AG20443 (cell line): ENCODE results near the gene C10orf53.
"Not testable (repeated sequence)": the region's sequence is repeated elsewhere in the genome, so short reads cannot be mapped to it uniquely, and the experiment has no call there.

Experiments used
- DNase-seq: peaks from one replicate; pipeline ENCODE4 v3.0.0; 2012; ENCODE audit warnings: low spot score, mixed read lengths

C10orf53 gene

DNA sequence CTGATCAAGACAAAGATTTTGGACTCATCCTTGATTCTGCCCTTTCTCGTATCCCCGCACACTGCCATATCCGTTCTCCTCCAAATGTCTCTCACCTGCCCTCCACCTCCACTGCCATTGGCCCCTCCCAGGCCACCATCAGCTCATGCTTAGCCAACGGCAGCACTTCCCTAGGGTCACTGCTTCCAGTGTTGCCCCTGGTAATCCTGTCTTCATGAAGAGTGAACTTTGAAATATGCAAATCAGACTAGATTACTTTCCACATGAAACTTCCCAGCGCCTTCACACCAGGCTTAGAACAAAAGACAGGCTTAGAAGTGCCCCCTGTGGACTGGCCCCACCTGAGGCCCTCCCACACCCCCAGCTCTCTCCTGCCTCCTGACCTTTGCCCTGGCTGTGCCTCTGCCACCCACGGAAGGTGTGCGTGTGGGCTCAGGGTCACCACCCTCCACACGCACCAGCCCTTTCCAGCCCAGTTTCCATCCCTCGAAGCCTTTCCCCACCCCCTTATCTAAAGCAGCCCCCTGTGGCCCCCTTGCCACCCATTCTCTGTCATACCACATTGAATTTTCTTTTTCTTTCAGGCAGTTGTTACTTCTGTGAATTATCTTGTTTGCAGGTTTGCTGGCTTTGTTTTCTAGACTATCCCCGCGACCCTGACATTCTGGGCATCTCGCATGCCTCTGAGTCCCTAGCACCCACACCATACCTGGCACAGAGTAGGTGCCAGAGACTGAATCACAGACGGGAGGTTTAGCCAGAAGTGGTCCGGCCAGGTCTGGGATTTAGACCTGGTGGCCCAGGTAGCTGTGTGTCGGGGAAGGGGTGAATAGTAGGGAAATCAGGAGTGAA is 26.8 kb upstream of the C10orf53 start:
- DNase-seq: peak; percentile 9

DNA sequence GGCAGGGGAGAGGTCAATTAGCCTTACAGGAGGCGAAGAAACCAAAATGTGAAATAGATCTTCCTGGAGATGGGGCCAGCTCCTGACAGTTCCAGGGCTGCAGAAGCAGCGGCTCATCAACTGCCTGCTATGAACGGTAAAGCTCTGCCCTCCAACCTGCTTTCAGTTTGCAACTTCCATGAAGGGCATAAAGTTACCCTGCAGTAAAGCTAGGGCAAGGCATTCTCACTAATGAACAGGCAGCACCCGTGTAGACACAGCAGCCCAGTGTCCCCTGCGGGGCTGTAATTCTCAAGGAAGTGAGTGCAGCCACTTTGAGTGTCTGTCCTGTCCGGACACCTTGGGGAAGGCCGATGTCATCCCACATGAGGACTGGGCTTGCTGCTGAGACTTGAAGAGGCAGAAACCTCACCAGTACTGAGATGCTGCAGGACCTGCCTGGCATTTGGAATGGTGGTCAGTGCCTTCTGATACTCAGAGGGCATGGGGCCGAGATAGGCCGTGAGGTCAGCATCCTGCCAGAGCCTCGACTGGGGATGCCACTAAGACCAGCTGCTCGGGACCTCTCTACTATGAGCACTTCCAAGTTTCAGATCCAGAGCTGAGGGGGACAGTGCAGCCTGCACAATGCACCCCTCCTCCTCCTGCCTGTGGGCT is 26.1 kb upstream of the C10orf53 start:
- DNase-seq: peak; percentile 9

DNA sequence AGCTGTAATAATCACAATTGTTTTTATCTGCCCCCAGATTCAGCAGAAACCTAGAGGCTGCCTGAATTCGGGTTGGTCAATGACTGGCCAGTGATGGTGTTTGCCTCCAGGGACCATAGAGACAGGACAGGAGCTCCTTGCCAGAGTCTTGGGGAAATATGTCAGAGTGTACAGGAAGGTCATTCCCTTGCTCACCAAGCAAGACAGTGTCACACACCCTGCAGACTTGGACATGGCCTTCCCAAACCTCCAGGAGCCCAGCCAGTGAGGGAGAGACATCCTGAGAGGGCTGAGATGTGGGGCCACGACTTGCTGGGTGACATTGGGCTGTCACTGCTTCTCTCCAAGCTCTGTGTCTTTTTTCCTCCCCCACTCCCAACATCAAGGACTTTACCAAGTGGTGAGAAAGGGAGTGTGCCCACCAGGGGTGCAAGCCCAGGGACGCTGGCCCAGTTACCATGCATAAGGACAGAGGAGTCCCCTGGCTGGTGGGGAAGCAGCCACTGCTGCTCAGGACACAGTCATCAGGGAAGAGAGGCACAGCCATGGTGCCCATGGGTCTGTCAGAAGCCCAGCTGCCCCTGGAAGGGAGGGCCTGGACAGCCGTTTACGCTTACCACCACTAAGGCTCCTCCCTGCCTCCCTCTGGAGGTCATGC is 25.3 kb upstream of the C10orf53 start:
- DNase-seq: peak; percentile 9

DNA sequence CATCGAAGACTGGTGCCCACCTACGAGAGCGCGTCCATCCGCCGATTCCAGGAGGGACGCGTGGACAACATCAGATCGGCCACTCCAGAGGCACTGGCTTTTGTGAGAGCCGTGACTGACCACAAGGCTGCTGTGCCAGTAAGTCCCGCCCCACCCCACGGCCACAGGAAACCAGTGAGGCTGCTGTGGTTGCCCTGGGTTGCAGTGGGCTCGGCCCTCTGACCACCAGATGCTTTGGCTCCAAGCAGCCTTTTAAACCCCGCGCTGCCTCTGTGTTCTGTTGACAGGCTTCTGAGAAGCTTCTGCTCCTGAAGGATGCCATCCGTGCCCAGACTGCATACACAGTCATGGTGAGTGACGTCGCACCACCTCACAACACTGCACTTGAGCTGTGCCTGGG is 24.4 kb upstream of the C10orf53 start:
- no peak for DNase-seq

DNA sequence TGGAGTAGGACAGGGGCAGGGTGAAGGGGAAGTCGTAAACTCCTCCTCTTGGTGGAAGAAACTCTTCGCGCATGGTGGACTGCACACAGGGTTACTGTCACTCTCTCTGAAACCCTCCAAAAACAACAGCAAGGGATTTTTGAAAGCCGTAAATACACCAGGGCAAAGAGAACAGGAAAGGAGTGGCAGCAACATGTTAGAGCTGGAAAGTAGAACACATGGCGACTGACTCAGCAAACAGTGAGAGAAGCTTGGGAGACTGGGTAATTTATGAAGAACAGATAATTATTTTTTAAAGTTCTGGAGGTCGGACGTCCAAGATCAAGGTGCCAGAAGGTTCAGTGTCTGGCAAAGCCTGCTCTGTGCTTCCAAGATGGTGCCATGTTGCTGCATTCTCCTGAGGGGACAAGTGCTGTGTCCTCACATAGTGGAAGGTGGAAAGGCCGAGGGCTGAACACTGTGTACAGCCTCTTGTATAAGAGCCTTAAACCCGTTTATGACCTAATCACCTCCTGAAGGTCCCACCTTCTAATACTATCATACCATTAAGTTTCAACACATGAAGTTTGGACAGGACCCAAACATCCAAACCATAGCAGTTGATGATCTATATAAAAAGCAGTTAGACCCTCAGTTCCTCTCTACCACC is 22.5 kb upstream of the C10orf53 start:
- DNase-seq: peak; percentile 4

DNA sequence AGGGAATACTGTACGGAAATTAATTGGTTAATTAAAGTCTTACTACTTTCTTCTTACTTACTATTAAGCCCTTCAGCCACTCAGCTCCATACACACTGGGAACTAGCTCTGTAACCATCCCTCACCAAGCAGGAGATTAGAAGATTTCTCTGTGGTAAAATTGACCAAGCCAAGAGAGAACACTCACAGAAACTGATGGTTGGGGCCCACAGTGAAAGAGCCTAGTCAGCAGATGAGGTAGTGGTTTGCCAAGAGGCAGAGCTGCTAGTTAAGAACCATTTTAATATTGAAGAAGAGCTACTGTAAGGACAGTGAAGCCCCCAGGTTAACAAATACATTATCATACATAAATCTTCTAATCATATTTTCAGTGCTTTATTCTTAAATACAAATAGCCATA is 21.8 kb upstream of the C10orf53 start:
- no peak for DNase-seq

DNA sequence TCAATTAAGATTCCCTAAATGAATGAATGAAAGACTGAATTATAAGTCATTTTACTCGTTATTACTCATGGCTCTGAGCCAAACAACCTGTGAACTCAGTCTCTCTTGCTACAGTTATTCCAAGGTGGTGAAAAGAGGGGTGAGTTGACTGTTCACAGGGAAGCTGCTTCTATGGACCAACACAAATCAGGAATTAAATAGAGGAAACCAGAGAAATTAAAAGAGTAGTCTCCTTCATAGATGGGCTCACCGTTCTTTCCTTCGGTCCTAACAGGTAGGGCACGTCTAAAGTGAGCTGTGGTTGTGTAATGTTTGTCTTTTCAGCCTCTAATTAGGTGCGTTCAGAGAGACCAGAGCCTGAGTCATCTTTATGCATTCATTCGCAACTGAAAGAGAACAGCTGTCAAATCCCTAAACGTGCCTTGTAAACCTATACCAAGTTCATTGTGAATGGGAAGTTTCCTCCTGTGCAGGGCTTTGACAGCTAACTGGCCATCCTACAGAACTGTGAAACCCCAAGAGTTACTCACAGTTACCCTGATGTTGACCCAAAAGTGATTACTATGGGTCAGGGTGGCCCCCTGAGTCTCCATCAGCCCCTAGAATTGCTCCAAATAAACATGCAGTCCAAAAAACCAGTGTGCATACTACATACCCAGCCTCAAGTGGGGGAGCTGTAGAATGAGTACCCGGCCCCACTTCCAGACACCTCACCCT is 18.2 kb upstream of the C10orf53 start:
- DNase-seq: peak; percentile 5

DNA sequence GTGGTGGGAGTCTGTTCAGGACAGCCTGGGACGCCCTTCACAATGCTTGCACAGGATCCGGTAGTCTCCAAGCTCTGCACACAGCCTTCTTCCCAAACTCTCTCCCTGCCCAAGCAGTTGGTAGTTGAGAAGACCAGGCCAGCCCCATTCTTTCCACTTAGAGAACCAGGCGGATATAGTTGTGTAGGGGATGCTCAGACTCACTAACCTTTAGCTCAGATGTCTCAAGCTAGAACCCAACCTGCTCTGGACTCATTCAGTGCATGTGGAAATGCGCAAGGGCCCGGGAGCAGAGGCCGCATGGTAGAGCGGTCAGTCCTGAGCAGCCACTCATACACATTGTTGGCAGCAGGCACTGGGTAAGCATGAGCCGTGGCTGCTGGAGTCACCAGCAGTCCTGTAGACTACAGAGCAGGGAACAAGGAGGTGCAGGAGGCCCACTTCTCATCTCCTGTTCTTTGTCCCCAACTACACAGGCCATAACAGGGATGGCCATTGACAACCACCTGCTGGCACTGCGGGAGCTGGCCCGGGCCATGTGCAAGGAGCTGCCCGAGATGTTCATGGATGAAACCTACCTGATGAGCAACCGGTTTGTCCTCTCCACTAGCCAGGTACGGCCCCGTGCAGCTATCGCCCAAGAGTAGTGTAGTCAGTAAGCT is 17.2 kb upstream of the C10orf53 start:
- DNase-seq: no peak

DNA sequence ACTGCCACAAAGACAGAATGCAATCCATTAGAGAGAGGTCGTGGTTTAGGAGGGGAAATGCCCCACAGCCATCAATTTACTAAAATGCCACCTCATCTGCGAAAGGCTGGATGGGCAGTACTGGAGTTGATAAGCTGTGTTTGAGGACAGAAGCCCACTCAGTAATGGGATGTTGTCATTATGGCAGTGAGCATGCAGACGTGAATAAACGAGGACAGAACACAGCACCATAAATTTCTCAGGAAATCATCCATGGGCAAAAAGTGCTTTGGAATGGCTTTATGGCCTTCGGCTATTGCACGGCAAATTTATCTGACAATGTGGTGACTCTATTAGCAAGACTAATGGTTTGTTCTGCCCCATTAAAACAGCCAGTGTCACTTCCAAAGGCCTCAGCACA is 15.9 kb upstream of the C10orf53 start:
- DNase-seq: no peak

DNA sequence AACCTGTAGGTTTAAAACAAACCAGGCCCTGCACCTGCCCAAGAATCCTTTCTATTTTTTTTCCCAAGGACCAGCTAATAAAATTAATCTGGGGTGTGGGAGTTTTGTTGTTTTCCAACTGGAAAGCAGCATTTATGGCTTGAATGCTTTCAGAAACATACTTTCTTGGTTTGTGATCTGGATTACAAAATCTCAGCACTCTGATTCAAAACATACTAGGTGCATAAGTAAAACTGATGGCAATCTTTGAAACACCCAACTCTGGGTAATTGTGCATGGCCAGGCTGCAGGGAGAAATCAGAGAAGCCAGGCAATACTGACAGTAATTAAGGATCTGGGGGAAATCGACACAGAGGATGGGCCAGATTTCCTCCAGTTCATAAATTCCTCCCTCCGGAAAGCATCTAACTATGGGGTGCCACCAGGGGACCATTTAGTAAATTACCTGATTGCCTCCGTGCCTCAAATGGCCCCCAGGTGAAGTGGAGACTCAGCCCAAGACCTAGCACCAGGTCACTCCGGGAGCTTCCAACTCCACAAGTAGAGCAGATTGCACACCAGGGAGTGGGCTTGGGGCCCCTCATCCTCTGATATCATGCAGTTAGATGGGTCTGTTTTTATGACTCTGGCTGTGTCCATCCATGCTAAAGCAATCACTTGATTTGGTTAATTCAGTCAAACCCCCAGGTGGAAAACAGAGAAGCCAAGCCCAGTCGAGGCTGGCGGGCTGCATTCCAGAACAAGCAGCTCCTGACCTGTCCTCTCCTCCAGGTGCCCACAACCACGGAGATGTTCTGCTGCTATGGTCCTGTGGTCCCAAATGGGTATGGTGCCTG is 15.2 kb upstream of the C10orf53 start:
- no peak for DNase-seq

DNA sequence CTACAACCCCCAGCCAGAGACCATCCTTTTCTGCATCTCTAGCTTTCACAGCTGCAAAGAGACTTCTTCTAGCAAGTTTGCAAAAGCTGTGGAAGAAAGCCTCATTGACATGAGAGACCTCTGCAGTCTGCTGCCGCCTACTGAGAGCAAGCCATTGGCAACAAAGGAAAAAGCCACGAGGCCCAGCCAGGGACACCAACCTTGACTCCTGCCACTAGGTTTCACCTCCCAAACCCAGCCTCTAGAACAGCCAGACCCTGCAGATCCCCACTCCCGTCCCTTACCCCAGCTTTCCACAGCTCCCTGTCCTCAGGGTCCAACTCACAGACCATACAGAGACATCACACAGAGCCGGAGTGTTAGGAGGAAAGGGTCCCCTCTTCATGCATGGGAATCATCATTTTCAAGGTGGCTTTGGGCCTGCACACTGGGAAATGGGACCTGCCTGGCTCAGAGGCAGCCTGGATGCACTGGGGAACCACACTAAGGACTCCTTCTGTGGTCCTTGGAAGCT is 14.6 kb upstream of the C10orf53 start:
- no peak for DNase-seq

DNA sequence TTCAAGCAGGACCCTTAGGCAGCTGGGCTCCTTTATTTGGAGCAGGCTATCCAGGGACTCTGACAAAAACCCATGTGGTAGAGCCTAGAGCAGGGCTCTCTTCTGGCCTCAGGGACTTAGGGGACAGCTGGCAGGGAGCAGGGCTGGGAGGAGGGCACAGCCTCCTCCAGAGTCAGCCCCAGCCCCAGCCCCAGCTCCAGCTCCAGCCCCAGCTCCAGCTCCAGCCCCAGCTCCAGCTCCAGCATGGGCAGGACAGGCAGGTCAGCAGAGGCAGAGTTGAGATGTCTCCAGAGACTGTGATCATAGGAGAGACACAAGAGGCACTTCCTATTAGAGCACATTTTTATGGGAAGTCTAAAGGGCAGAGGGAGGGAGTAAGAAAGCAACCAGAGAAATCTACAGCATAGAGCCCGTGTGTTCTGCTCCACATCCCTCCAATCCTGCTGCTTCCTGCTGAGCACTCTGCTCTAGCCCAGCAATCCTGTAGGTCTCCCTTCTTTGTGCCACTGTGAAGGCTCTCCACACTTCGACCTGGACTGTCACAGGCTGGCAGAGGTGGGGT is 13.3 kb upstream of the C10orf53 start:
- DNase-seq: no peak

DNA sequence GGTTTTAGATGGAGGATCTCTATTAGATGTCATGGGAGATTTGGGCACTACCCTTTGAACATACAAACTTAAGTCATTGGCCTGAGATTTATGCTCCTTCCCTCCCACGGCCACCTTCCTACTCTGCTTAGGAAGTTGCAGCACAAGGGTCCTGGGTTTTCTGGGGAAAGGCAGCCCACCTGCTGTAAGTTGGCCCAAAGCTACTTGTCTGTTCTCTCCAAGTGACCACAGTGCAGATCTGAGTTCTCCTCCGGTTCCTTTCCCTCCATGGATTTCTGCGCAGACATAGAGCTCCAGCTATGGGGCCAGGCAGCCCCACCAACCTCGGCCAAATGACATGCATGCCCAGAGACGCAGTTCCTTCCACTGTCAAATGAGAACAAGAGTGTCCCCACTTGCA is 12.8 kb upstream of the C10orf53 start:
- no peak for DNase-seq

DNA sequence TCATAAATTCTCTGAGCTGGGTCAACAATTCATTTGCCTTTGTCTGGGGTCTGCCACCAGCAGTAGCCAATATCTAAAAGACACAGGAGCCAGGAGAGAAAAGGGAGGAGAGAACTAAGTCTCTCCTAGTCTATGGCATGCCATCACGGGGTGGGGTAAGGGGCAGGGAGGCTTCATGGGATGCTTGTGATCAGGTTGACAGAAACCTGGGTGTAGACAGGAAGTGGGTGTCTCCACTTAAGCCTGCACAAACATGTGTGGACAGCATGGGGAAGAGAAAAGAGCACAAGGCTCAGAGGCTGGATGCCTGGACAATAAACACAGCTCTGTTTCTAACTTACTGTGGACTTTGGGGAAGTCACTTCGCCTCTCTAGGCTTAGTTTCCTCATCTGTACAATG is 11.5 kb upstream of the C10orf53 start:
- DNase-seq: no peak

DNA sequence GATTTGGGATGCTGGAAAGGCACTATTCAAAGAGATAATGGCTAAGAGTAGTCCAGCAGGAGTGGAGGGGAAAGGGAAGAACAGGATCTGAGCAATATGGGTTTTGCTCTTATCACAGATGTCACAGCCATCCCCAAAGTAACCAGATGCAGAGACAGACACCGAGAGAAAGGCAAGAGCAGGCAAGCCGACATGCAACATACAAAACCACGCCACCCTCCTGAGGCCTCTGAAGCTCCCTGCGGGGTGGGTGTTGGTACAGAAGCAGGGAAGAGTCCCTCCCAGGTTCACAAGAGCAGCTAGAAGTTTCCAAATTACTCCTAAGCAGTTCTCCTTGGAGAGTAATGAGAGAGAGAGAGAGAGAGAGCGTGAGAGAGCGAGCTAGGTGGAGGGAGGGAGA is 10.8 kb upstream of the C10orf53 start:
- DNase-seq: no peak

DNA sequence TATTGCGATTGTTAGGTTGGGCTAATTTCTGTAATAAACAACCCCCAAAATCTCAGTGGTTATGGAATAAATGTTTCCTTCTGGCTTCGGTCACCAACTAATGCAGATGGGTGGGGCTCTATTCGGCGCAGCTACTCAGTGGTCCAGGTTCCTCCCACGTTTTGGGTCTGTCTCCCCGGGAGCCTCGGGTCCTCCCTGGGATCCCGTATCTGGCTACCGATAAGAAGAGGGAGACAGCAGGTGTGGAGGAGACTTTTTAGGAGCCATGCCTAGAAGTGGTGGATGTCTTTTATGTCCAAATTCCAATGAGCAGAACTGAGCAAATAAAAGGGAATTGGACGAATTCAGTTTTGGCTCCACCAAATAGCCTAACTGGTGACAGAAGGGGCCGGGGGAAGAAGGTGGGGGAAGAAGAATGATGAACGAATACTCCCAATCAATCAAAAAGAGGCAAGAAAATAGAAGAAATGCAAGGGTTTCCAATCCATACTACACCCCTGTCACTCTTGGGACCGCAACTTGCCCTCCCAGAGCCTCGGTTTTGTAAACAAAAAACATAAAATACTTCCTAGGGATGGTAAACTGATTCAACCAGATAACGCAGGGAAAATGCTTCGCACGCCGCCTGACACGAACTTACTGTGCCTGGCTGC is 498 bp upstream of the C10orf53 start:
- DNase-seq: no peak

DNA sequence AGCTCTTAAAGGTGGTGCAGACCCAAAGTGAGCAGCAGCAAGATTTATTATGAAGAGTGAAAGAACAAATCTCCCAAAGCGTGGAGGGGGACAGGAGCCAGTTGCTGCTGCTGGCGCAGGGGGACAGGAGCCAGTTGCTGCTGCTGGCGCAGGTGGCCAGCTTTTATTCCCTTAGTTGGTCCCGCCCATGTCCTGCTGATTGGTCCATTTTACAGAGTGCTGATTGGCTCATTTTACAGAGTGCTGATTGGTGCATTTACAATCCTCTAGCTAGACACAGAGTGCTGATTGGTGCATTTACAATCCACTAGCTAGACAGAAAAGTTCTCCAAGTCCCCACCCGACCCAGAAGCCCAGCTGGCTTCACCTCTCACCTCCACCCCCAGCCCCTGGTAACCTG is 3.0 kb downstream of the C10orf53 start:
- DNase-seq: not testable (repeated sequence)

DNA sequence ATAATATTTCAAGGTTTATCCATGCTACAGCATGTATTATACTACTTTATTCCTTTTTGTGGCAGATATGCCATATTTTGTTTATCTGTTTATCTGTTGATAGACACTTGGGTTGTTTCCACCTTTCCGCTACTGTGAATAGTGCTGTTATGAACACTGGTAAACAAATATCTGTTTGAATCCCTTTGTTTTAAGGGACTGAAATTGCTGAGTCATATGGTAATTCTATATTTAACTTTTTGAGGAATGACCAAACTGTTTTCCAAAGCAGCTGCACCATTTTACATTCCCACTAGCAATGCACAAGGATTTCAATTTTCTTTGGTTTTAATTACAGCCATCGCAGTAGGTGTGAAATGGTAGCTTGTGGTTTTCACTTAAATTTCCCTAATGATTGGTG is 3.4 kb downstream of the C10orf53 start:
- DNase-seq: no peak

DNA sequence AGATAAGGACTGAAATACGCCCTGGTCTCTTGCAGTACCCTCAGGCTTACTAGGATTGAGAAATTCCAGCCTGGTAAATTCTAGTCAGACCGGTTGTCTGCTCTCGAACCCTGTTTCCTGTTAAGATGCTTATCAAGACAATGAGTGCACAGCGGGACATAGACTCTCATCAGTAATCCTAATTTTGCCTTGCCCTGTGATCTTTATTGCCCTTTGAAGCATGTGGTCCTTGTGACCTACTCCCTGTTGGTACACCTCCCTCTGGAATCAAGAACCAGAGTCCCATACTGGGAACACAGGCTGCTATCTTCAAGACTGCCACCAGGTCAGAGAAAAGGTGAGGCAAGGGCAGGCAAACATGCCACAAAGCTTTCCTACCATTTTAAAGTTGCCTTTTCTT is 7.2 kb downstream of the C10orf53 start:
- no peak for DNase-seq
